Stimulated activated CD4-positive, alpha-beta T cell treated with anti-CD3 and anti-CD28 coated beads, Interleukin-2, amount 100 ng/mL, for 48 hours (primary cell): Measurements from ENCODE around the gene ALDH16A1.
A peak's percentile ranks its signal among the peaks of the same experiment; 100 is the strongest.

Experiments used
- DNase-seq, 2 donors: peaks; one replicate each; pipeline ENCODE4 v3.0.0-alpha.2; 2020

ALDH16A1 gene

DNA sequence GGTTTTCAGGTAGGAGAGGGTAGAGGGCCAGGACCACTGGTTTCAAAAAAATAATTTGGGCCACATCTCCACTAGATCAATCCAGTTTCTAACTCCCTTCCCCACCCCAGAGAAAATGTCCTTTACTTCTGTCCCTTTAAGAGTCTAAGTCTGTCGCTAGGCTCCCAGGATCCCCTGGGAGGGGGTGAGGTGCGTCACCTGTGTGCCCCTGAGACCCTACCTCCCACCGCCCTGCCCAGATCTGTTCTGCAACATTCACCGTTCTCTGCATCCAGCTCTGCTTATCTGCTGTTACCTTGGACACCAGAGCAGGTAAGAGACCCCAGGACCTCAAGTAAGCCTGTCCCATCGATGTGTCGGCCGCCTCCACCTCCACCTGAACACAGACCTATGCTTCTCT lies 27.8 kb upstream of the ALDH16A1 start, which contains the start of gene GFY:
TSS of gene GFY (plus strand) at position 211 of the 400 bp plus-strand sequence. CDS start 1,043 bp downstream, outside the sequence.
- DNase-seq, result no peak

- DNase-seq, result no peak
Observed at GRCh38 chr19:49425922-49426592, 27.0 kb upstream of the ALDH16A1 start.

DNA sequence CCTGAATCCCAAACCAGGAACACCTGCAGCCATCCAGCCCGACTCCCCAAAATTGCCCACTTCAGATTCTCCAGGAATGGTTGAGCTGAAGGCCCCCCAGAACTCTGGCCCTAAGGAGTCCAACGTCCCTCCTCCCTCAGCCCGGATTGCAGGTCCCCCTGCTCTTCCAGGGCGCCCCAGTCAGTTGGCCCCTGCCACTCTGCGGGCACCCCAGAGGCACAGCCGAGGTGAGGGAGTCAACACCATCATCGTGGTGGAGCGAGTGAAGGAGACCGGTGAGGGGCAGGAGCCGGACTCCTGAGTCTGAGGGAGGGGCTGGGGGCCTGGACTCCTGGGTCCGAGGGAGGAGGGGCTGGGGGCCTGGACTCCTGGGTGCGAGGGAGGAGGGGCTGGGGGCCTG lies 25.7 kb upstream of the ALDH16A1 start:
- no peak for DNase-seq

DNA sequence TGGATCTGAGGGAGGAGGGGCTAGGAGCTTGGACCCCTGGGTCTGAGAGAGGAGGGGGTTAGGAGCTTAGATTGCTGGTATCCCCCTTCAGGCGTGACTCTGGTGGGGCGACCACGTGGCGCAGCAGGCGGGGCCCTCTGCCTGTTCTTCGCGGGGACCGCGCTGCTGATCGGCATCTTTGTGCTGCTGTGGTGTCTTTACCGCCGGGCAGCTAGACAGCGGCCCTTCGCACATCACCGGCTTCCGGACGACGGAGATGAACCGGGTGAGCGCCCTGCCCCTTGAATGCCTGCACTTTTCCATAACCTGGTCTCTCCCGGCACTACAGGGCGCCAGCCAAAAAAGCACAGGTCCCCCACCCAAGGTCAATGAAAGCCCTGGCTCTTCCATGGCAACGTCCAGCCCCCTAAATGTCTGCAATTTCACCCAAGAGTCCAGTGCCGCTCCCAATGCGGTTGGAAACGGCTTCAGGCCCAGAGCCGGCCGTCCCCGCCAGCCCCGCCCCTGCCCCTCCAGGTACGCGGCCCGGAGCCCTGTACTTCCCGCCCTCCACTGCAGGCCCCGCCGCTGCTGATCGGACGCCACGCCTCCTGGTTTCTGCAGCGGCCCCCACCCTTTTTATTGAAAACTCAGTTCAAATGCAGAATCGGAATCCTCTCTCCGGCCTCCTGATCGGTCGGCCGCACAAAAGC lies 25.0 kb upstream of the ALDH16A1 start:
- no peak for DNase-seq

DNA sequence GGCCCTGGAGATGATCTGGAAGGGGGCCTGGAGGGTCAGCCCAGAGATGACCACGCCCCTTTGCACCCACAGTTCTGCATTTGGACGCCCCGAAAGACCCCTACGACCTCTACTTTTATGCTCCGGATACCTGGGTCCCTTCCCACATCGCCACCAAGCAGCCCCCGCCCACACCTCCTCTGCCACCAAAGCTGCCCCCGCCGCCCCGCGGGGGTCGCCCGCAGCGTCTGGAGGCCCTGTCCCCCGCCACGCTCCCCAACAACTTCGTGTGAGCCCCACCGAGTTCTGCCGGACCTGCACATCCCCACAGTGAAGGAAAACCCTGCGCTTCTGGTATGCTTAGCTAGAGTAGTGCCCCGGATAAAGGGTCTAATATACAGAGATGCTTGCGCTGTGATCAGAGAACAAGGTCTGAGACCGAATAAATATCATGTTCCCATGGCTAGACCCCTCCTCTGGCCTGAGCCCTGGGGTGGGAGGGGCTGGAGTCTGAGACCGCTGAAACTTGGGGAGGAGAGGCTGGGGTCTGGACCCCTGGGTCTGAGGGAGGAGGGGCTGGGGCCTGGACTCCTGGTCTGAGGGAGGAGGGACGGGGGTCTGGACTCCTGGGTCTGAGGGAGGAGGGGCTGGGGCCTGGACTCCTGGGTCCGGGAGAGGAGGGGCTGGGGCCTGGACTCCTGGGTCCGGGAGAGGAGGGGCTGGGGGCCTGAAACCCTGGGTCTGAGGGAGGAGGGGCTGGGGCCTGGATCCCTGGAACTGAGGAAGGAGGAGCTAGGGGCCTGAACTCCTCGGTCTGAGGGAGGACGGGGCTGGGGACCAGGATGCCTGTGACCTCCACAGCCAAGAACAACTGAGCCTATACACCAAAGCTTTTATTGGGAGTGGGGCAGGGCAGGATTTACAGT lies 24.2 kb upstream of the ALDH16A1 start:
- DNase-seq, result no peak

- DNase-seq, result no peak
Observed at GRCh38 chr19:49430172-49430677, 22.8 kb upstream of the ALDH16A1 start.

DNA sequence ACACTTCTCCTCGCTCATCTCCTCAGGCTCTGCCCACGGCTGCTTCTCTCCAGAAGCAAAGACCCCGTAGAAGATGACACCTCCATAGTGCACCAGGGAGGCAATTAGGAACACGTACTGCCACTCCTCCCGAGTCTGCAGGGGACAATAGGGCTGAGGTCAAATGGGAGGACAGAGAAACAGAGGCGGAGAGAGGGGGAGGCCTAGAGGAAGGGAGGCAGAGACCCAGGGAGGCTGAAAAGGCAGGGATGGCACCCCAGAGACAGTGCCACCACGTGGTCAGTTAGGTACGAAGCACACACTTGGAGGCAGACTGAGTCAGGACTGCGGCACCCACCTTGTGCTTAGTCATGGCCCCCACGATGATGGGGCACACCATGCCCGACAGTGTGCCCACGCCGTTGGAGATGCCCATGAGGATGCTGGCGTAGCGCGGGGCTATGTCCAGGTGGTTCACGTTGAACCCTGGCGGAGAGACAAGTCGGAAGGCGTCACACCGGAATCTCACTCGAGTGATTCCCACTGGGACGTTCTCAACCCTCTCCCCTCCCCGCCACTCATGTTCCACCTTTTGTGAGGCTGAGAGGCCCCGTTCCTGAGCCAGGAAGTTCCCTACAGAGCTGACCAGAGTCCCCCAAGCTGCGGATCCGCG lies 22.2 kb upstream of the ALDH16A1 start:
- no peak for DNase-seq

GRCh38 chr19:49431330-49431749 lies 21.7 kb upstream of the ALDH16A1 start:
- DNase-seq, result no peak

DNA sequence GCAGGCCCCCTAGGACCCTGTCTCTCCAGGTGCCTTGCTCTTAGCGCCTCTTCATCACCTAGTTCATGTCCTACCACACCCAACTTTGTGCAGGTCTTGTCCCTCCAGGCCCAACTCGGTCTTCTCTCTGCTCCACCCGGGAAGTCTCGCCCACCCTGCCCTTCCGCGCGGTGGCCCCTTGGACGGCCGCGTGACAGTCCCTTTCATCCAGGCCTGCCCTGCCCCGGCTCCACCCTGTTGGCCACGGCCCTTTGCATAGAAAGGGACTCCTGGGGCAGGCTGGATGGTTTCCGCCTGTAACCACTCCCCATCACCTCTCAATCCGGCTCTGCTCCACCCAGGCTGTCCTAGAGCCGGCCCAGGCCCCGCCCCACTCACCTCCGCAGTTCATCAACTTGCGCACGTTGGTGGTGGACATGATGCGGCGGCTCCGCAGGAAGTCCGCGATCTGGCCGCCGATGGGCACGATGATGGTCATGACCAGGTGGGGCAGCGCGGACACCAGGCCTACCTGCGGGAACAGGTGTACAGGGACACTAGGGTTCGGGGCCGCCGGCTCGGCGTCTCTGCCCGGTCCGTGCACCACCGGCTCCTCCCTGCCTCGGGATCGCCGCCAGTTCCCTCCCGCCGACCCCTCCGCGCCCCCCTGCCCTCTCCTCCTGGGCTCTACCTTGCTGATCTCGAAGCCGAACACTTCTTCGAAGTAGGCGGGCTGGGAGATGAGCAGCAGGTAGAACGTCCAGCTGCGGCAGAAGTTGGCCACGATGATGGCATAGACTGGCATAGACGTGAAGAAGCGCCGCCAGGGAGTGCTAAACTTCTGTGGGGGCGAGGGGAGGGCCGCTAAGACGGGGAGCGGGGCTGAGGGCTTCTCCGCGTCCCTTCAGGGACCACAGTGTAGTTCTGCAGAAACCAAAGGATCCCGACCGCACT lies 20.6 kb upstream of the ALDH16A1 start:
- no peak for DNase-seq

DNA sequence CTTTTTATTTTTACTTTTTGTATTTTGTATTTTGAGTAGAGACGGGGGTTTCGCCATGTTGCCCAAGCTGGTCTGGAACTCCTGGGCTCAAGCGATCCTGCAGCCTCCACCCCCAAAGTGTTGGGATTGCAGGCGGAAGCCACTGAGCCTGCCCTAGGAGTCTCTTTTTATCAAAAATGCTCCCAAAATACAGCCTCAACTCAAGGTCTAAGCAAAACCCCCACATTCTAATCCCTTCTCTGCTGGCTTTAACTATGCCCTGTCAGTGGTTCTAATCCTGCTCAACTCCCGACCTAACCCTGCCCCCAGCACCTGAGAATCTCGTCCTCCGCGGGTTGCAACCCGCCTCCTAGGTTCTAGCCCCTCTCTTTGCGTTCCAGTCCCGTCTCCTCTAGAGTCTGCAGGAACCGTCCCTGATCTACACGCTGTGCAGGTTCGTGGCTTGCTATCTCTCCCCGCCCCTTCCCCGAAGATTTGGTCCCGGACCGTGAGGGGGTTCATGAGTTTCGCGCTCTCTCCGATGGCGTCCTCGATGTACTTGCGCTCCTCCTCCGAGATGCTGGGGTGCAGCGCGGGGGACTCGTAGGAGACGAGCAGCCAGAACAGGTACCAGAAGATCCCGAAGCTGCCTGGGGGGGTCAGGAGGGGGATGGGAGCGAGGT lies 19.7 kb upstream of the ALDH16A1 start:
- DNase-seq, result no peak

DNA sequence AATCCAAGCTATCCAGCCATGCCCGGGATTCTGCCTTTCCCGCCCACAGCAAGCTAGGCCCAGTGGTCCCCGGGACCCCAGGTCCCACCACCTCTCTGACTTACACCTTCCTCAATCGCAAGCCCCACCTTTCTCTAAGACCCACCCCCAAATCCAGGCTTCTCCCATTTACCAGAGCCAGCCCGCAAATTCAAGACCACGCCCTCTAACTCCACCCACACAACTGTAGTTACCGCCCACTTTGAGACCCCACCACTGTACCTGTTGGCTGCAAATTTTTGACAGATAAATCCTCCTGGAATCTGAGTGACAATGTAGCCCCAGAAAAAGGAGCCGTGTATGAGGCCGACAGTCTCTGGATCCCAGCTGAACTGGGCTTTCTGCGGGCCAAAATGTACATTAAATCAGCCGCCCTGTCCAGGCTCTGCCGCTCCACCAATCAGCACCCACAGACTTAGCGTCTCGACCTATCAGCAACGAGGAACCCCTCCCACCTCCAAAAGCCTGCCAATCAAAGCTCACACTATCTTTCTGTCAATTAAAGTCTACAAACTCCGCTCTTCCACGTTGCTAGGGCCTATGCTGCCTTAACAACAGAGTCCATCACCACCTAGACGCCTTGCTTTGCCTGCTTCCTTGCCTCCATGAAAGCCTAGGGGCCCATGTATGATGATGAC lies 18.0 kb upstream of the ALDH16A1 start:
- no peak for DNase-seq

- DNase-seq, result no peak
Observed at GRCh38 chr19:49435670-49436069, 17.4 kb upstream of the ALDH16A1 start.

GRCh38 chr19:49436381-49437017 lies 16.5 kb upstream of the ALDH16A1 start:
- peak in 1 of 2 donors; percentile 65 for DNase-seq

GRCh38 chr19:49437231-49437630 lies 15.8 kb upstream of the ALDH16A1 start:
- DNase-seq, result no peak

GRCh38 chr19:49438261-49438660 lies 14.8 kb upstream of the ALDH16A1 start:
- no peak for DNase-seq

GRCh38 chr19:49439836-49440235 lies 13.2 kb upstream of the ALDH16A1 start:
- no peak for DNase-seq

DNA sequence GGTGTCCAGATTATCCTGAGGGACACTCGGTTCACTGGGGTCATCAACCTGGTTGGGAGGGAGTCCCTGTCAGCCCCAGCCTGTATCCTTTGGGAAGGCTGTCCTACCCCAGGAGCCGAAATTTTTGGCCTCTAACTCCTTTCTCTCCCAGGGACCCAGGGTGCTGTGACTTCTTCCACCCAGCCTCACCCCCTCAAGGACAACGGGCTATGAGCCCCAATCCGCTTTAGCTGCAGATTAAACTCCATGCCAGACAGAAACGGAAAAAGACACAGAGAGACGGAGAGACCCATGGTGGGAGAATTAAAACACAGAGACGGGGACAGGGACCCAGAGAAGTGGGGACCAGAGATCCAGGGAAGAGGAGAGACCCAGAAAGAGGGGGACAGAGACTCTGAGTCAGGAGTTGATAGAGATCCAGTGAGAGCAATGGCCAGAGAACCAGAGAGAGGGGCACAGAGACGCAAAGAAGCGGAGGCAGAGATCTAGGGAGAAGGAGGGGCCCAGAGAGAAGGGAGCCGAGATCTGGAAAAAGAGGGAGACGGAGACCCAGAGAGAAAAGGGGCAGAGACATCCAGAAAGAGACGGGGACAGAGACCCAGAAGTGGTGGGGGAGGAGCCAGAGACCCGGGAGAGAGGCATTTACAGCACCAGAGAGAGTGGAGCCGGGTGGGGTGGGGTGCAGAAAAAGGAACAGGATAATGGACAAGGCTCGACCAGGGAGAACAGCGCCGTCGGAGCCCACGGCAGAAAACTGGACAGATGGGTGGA lies 12.4 kb upstream of the ALDH16A1 start:
- DNase-seq, result no peak

DNA sequence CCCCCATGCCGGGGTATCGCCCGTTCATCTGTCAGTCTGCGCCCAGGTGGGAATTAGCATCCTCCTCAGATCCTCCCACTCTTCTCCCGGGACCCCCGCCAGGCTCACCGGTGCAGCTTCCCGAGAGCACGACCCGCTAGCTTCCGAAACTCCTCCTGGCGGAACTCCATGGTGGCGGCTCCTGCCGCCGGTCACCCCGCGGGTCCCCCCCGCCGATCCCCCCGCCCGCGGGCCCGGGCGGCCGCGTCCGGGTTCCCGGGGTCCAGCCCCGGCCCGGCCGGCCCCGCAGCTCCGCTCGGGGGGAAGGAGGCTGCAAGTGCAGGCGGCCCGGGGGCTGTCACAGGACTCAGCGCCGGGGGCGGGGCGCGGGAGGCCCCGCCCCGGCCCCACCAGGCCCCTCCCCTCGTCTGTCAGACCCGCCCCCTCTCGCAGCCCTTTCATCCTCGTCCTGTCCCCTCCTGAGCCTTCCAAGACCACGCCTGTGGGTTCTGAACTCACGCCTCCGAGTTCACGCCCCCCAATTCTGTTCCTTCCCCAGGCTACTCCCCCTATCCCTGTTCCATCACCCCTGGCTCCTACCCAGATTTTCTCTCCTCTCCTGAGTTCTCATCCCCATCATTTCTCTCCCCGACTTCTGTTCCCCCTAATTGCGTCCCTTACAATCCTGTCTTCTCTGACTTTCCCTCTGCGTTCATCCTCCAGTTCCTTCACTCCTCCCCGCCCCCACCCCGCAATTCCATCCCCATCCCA lies 11.6 kb upstream of the ALDH16A1 start, which contains the start of gene SLC17A7:
TSS of gene SLC17A7 (minus strand) at position 318 of the 750 bp plus-strand sequence. CDS start at position 170, 148 bp downstream.
- peak in 1 of 2 donors; percentile 50 for DNase-seq
